ENCODE results near the gene AHDC1. TPM values are rescaled to one million over a fixed set of nuclear protein-coding genes. Genes with fewer than 3 reads are reported as not detected.
A peak's percentile ranks its signal among the peaks of the same experiment; 100 is the strongest.
"Not testable (repeated sequence)": the region's sequence is repeated elsewhere in the genome, so short reads cannot be mapped to it uniquely, and the experiment has no call there.

The AHDC1 gene
- total RNA-seq, 1 experiment from 2014 or later, result 18.4 TPM

GRCh38 chr1:27542463-27543273, 61.3 kb downstream of the AHDC1 start:
- Mint-ChIP-seq H3K4me1 (ENCODE audit: insufficient read depth, unreplicated experiment) (peaks cover 43% of the 10 kb centered on the region), H3K27ac (ENCODE audit: low read depth, unreplicated experiment) (peak overlapping the region; percentile 87), H3K27me3 (ENCODE audit: insufficient read depth, unreplicated experiment) (no peaks in the 10 kb centered on the region), H3K36me3 (ENCODE audit: insufficient read depth, unreplicated experiment) (peaks cover 47% of the 10 kb centered on the region), H3K9me3 (ENCODE audit: unreplicated experiment) (no peaks in the 10 kb centered on the region), H3K4me3 (ENCODE audit: unreplicated experiment) (peak overlapping the region; percentile 3)
- peak; percentile 86 for DNase-seq (ENCODE audit: unreplicated experiment)
- ChIA-PET POLR2A (interaction anchor here (0.5 to 9.1 kb wide), 18 partner anchors 10 to 896 kb away, joined by 3 to 78 read pairs (median 3); partner anchors contain the start of genes FAM76A and WASF2), CTCF (interaction anchor here (0.7 to 3.6 kb wide), 5 partner anchors 13 to 501 kb away, joined by 3 to 36 read pairs (median 3); no protein-coding TSS in a partner anchor)
- no TSS peak for BruUV-seq (replicated peaks)
- intact Hi-C loops (cut with micrococcal nuclease), result no loop called here
- TF ChIP-seq CTCF (IDR thresholded peaks at IDR 0.05; ENCODE audit: unreplicated experiment), result no peak

DNA sequence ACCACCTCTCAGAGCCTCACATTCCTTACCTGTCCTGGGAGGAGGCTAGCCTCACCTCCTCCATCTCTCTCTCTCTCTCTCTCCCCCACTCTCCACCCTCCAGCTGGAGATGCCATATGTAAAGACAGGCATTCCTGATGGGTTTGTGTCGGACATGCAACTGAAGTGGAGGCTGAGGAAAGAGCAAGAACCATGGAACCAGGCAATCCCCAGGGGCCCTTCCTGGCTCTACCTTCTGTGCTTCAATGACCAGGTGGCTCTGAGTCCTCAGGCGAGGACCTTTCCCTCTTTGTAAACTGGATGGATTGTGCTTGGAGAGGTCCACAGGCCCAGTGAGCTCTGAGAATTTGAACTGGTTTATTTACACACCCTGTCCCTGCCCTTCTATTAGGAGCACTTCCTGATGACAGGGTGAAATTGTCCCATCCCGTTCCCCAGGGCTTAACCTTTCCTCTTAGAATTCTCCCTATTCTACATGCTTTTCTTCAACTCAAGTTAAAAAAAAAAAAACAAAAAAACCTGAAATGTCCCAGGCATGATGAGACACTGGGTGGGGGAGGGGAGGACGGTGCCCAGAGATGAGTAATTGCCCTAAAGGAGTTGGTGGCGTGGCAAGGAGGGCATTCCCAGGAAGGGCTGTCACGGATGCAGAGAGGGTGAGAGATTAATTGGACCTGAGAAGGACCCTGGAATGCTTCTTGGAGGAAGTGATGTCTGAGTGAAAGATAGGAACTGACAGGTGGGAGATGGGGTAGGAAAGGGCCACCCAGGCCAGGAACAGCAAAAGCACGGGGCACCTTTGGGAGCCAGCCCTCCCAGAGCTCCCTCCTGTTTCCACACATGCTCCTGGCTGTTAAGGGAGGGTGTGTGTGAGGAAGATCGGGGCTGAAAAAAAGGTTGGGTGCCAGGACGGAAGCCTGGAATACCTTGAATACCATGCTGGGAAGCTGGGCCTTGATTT, 63.8 kb downstream of the AHDC1 start:
- H3K27ac Mint-ChIP-seq (ENCODE audit: low read depth, unreplicated experiment), result peak overlapping the region; percentile 82
- peak overlapping the region; percentile 54 for H3K4me3 Mint-ChIP-seq (ENCODE audit: unreplicated experiment)
- no TSS peak for BruUV-seq (replicated peaks)
- no peaks in the 10 kb centered on the region for H3K27me3 Mint-ChIP-seq (ENCODE audit: insufficient read depth, unreplicated experiment)
- H3K36me3 Mint-ChIP-seq (ENCODE audit: insufficient read depth, unreplicated experiment), result peaks cover 46% of the 10 kb centered on the region
- peaks cover 44% of the 10 kb centered on the region for H3K4me1 Mint-ChIP-seq (ENCODE audit: insufficient read depth, unreplicated experiment)
- no peaks in the 10 kb centered on the region for H3K9me3 Mint-ChIP-seq (ENCODE audit: unreplicated experiment)
- no peak for TF ChIP-seq CTCF (IDR thresholded peaks at IDR 0.05; ENCODE audit: unreplicated experiment)
- ChIA-PET POLR2A (interaction anchor here (0.5 to 9.1 kb wide), 15 partner anchors 11 to 317 kb away, joined by 3 to 78 read pairs (median 4); partner anchors contain the start of genes AHDC1 and WASF2), CTCF (interaction anchor here (0.6 to 3.0 kb wide), 4 partner anchors 17 to 66 kb away, joined by 3 to 17 read pairs (median 3); no protein-coding TSS in a partner anchor)
- peak; percentile 97 for DNase-seq (ENCODE audit: unreplicated experiment)
- intact Hi-C loops (cut with micrococcal nuclease), result no loop called here

DNA sequence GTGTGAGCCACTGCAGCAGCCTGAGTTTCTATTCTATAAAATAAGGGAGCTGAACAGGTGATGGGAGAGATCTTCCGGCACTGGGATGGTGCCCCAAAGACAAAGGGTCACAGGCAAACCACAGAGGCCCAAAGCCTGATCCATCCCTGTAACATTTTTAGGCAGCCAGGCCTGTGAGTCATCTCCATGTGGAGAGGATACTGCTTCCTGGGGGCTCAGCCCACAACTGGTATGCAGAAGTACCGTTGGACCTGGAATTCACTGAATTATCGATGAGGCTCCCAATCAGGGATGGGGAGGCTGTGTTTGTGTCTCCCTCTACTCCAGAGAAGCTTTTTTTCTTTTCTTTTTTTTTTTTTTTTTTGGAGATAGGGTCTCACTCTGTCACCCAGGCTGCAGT, 65.2 kb downstream of the AHDC1 start:
- Mint-ChIP-seq H3K9me3 (ENCODE audit: unreplicated experiment) (no peaks in the 10 kb centered on the region), H3K4me3 (ENCODE audit: unreplicated experiment) (no peak overlapping the region), H3K27ac (ENCODE audit: low read depth, unreplicated experiment) (peak overlapping the region; percentile 71), H3K4me1 (ENCODE audit: insufficient read depth, unreplicated experiment) (peaks cover 34% of the 10 kb centered on the region), H3K27me3 (ENCODE audit: insufficient read depth, unreplicated experiment) (no peaks in the 10 kb centered on the region), H3K36me3 (ENCODE audit: insufficient read depth, unreplicated experiment) (peaks cover 45% of the 10 kb centered on the region)
- ChIA-PET CTCF (interaction anchor here (0.7 to 1.0 kb wide), 3 partner anchors 18 to 493 kb away, joined by 3 to 5 read pairs (median 5); no protein-coding TSS in a partner anchor), POLR2A (interaction anchor here (1.5 to 9.1 kb wide), 4 partner anchors 9 to 48 kb away, joined by 6 to 78 read pairs (median 16); partner anchors contain the start of gene WASF2)
- TF ChIP-seq CTCF (IDR thresholded peaks at IDR 0.05; ENCODE audit: unreplicated experiment), result no peak
- intact Hi-C loops (cut with micrococcal nuclease), result no loop called here
- BruUV-seq (replicated peaks), result no TSS peak
- peak; percentile 73 for DNase-seq (ENCODE audit: unreplicated experiment)

DNA sequence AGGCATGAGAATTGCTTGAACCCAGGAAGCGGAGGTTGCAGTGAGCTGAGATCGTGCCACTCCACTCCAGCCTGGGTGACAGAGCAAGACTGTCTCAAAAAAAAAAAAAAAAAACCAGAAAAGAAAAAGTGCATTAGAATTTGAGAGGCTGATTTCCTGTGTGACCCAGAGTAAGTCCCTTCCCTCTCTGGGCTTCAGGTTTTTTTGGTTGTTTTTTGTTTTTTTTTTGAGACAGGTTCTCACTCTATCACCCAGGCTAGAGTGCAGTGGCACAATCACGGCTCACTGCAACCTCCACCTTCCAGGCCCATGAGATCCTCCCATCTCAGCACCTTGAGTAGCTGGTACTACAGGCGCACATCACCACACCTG, 65.7 kb downstream of the AHDC1 start:
- H3K4me1 Mint-ChIP-seq (ENCODE audit: insufficient read depth, unreplicated experiment), result peaks cover 32% of the 10 kb centered on the region
- peak overlapping the region; percentile 71 for H3K27ac Mint-ChIP-seq (ENCODE audit: low read depth, unreplicated experiment)
- H3K27me3 Mint-ChIP-seq (ENCODE audit: insufficient read depth, unreplicated experiment); BruUV-seq (replicated peaks); intact Hi-C loops (cut with micrococcal nuclease); DNase-seq (ENCODE audit: unreplicated experiment); H3K9me3 Mint-ChIP-seq (ENCODE audit: unreplicated experiment); H3K4me3 Mint-ChIP-seq (ENCODE audit: unreplicated experiment): not testable (repeated sequence)
- POLR2A ChIA-PET, result interaction anchor here (0.7 to 9.1 kb wide), 4 partner anchors 13 to 141 kb away, joined by 4 to 78 read pairs (median 16); partner anchors contain the start of gene WASF2
- peaks cover 46% of the 10 kb centered on the region for H3K36me3 Mint-ChIP-seq (ENCODE audit: insufficient read depth, unreplicated experiment)
- CTCF ChIA-PET, result interaction anchor here (0.6 to 1.0 kb wide), 4 partner anchors 19 to 931 kb away, joined by 3 to 5 read pairs (median 4); no protein-coding TSS in a partner anchor

Data from MCF 10A (cell line).